Activated naive CD8-positive, alpha-beta T cell (primary cell): Measurements from ENCODE around the gene ZNF546.
"Not testable (repeated sequence)": the region's sequence is repeated elsewhere in the genome, so short reads cannot be mapped to it uniquely, and the experiment has no call there.

Experiments
- H3K27ac Mint-ChIP-seq: one replicate; pipeline ENCODE4 v1.8.0; 2021; ENCODE audit warnings: mixed read lengths
- H3K27me3 Mint-ChIP-seq: one replicate; pipeline ENCODE4 v1.8.0; 2021; ENCODE audit warnings: mixed read lengths
- H3K36me3 Mint-ChIP-seq: one replicate; pipeline ENCODE4 v1.8.0; 2021; ENCODE audit warnings: mixed read lengths
- H3K4me1 Mint-ChIP-seq: one replicate; pipeline ENCODE4 v1.8.0; 2021; ENCODE audit warnings: low read depth, mixed read lengths
- H3K4me3 Mint-ChIP-seq: one replicate; pipeline ENCODE4 v1.8.0; 2021; ENCODE audit warnings: mild to moderate bottlenecking, mixed read lengths
- H3K9me3 Mint-ChIP-seq: one replicate; pipeline ENCODE4 v1.8.0; 2021; ENCODE audit warnings: low read depth, mixed read lengths

Gene ZNF546

DNA sequence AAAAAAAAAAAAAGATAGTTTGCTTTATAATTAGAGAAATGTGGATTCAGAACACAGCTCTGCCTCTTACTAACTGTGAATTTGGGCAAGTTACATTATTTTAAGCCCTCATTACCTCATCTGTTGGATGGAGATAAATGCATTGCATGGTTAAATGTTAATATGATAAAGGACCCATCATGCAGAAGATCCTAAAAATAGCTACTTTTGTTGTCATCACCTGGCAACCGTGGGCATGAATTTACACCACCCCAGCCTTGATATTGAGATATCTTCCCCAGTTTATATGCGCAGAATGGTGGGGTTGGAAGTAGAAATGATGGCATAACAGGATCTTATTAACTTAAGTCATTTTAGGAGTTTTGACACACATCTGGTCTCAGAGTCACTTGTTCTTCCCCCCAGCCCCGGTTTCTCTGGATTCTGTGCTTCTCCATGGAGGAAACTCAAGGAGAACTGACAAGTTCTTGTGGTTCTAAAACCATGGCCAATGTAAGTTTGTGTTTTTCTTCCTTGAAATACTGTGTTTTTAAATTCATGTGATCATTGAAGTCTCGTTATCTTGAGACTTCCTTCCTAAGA, 8.9 kb downstream of the ZNF546 start:
- Mint-ChIP-seq H3K4me3 (no peak overlapping the region), H3K9me3 (peaks cover 5% of the 10 kb centered on the region), H3K27ac (no peak overlapping the region), H3K27me3 (no peaks in the 10 kb centered on the region), H3K4me1 (no peaks in the 10 kb centered on the region), H3K36me3 (peaks cover 28% of the 10 kb centered on the region)

DNA sequence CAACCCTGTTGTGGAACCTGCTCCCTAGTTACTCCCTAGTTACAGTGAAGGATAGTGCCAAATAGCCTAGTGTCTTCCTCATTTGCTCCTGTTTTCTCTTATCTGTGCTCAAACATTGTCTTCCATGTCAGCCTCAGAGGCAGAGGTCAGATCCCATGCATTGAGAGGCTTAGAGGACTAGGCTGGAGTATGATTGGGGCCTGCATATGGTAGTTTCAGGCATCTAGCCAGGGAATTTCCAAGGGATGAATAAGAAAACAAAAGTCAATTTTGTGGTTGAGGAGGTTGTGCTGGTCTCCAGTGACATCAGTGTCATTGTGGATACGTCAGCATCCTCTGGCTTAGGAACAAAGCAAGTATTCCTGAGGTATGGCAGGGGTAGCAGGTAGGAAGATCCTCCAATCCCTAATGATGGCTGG, 9.4 kb downstream of the ZNF546 start:
- no peaks in the 10 kb centered on the region for H3K4me1 Mint-ChIP-seq
- H3K27me3 Mint-ChIP-seq = no peaks in the 10 kb centered on the region
- H3K9me3 Mint-ChIP-seq = peaks cover 5% of the 10 kb centered on the region
- no peak overlapping the region for H3K4me3 Mint-ChIP-seq
- peaks cover 28% of the 10 kb centered on the region for H3K36me3 Mint-ChIP-seq
- H3K27ac Mint-ChIP-seq = no peak overlapping the region

DNA sequence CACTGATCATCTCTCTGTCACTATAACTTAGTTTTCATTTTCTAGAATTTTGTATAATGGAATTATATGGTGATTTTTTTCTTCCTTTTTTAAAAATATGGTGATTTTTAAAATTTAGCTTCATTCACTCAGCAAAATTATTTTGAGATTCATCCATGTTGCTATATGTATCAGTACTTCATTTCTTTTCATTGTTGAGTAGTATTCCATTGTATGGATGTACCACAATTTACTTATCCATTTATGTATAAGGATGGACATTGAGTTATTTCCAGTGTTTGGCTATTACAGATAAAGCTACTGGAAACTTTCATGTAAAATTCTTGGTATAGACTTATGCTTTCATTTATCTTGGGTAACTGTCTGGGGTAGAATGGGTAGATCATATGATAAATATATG, 12.8 kb downstream of the ZNF546 start:
- Mint-ChIP-seq H3K4me3 (no peak overlapping the region), H3K27ac (no peak overlapping the region), H3K4me1 (no peaks in the 10 kb centered on the region), H3K27me3 (no peaks in the 10 kb centered on the region), H3K9me3 (peaks cover 25% of the 10 kb centered on the region), H3K36me3 (peaks cover 55% of the 10 kb centered on the region)

GRCh38 chr19:40013991-40014390, 17.1 kb downstream of the ZNF546 start:
- H3K27ac Mint-ChIP-seq = no peak overlapping the region
- no peak overlapping the region for H3K4me3 Mint-ChIP-seq
- no peaks in the 10 kb centered on the region for H3K4me1 Mint-ChIP-seq
- H3K27me3 Mint-ChIP-seq = no peaks in the 10 kb centered on the region
- peaks cover 52% of the 10 kb centered on the region for H3K36me3 Mint-ChIP-seq
- peaks cover 39% of the 10 kb centered on the region for H3K9me3 Mint-ChIP-seq

- Mint-ChIP-seq H3K4me3 (no peak overlapping the region), H3K27me3 (no peaks in the 10 kb centered on the region), H3K4me1 (no peaks in the 10 kb centered on the region), H3K36me3 (peaks cover 38% of the 10 kb centered on the region), H3K27ac (no peak overlapping the region), H3K9me3 (peaks cover 37% of the 10 kb centered on the region)
Observed at GRCh38 chr19:40023969-40024368, 27.1 kb downstream of the ZNF546 start.

- Mint-ChIP-seq H3K27ac (no peak overlapping the region), H3K9me3 (peaks cover 44% of the 10 kb centered on the region), H3K27me3 (no peaks in the 10 kb centered on the region), H3K4me1 (no peaks in the 10 kb centered on the region), H3K4me3 (no peak overlapping the region), H3K36me3 (peaks cover 36% of the 10 kb centered on the region)
Observed at GRCh38 chr19:40025938-40026596, 29.2 kb downstream of the ZNF546 start.

- Mint-ChIP-seq H3K27me3 (no peaks in the 10 kb centered on the region), H3K4me1 (no peaks in the 10 kb centered on the region), H3K4me3 (no peak overlapping the region), H3K27ac (no peak overlapping the region), H3K9me3 (peaks cover 44% of the 10 kb centered on the region), H3K36me3 (peaks cover 34% of the 10 kb centered on the region)
Observed at GRCh38 chr19:40026597-40026970, 29.7 kb downstream of the ZNF546 start.

GRCh38 chr19:40033989-40034560, 37.2 kb downstream of the ZNF546 start:
- Mint-ChIP-seq H3K4me1 (no peaks in the 10 kb centered on the region), H3K4me3 (no peak overlapping the region), H3K27me3 (no peaks in the 10 kb centered on the region), H3K27ac (no peak overlapping the region), H3K36me3 (peaks cover 37% of the 10 kb centered on the region), H3K9me3 (peaks cover 42% of the 10 kb centered on the region)

- no peaks in the 10 kb centered on the region for H3K27me3 Mint-ChIP-seq
- H3K4me3 Mint-ChIP-seq = no peak overlapping the region
- H3K27ac Mint-ChIP-seq = no peak overlapping the region
- H3K9me3 Mint-ChIP-seq = peaks cover 33% of the 10 kb centered on the region
- H3K36me3 Mint-ChIP-seq = peaks cover 27% of the 10 kb centered on the region
- H3K4me1 Mint-ChIP-seq = no peaks in the 10 kb centered on the region
Observed at GRCh38 chr19:40035996-40036395, 39.1 kb downstream of the ZNF546 start.

DNA sequence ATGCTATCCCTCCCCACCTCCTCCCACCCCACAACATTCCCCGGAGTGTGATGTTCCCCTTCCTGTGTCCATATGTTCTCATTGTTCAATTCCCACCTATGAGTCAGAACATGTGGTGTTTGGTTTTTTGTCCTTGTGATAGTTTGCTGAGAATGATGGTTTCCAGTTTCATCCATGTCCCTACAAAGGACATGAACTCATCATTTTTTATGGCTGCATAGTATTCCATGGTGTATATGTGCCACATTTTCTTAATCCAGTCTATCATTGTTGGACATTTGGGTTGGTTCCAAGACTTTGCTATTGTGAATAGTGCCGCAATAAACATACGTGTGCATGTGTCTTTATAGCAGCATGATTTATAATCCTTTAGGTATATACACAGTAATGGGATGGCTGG, 41.2 kb downstream of the ZNF546 start:
- not testable (repeated sequence) for H3K27ac Mint-ChIP-seq, H3K4me3 Mint-ChIP-seq, H3K4me1 Mint-ChIP-seq, H3K27me3 Mint-ChIP-seq
- peaks cover 18% of the 10 kb centered on the region for H3K36me3 Mint-ChIP-seq
- peaks cover 30% of the 10 kb centered on the region for H3K9me3 Mint-ChIP-seq

DNA sequence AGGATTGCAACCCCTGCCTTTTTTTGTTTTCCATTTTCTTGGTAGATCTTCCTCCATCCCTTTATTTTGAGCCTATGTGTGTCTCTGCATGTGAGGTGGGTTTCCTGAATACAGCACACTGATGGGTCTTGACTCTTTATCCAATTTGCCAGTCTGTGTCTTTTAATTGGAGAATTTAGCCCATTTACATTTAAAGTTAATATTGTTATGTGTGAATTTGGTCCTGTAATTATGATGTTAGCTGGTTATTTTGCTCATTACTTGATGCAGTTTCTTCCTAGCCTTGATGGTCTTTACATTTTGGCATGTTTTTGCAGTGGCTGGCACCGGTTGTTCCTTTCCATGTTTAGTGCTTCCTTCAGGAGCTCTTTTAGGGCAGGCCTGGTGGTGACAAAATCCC, 44.9 kb downstream of the ZNF546 start:
- not testable (repeated sequence) for H3K27ac Mint-ChIP-seq, H3K4me1 Mint-ChIP-seq, H3K27me3 Mint-ChIP-seq, H3K4me3 Mint-ChIP-seq
- Mint-ChIP-seq H3K36me3 (peaks cover 32% of the 10 kb centered on the region), H3K9me3 (peaks cover 22% of the 10 kb centered on the region)

DNA sequence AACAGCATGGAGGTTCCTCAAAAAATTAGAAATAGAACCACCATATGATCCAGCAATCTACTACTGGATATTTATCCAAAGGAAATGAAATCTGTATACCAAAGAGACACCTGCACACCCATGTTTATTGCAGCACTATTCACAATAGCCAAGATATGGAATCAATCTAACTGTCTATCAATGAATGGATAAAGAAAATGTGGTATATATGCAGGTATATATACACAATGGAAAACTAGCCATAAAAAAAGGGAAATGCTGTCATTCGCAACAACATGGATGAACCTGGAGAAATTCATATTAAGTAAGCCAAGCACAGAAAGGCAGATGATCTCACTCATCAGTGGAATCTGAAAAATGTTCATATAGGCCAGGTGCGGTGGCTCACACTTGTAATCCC, 56.6 kb downstream of the ZNF546 start:
- H3K9me3 Mint-ChIP-seq = no peaks in the 10 kb centered on the region
- H3K4me1 Mint-ChIP-seq = peaks cover 55% of the 10 kb centered on the region
- H3K4me3 Mint-ChIP-seq = peak overlapping the region; percentile 98
- H3K27me3 Mint-ChIP-seq = no peaks in the 10 kb centered on the region
- peaks cover 30% of the 10 kb centered on the region for H3K36me3 Mint-ChIP-seq
- no peak overlapping the region for H3K27ac Mint-ChIP-seq

DNA sequence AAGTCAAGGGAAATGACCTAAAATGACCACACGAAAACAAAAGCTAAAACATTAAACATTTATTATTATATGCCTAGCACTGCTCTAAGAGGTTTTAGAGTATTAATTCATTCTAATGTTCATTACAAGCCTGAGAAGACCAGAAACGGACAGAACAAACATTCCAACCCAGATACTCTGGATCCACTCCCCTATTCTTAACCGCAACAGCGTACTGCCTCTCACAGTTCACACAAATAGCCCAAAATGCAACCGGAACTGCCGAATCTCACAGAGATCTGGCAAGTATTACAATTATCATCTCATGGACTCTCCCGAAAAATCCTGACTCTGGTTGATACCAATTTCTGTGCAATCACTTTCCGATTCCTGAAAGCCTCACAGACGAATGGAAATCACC, 57.8 kb downstream of the ZNF546 start:
- peaks cover 5% of the 10 kb centered on the region for H3K9me3 Mint-ChIP-seq
- H3K4me1 Mint-ChIP-seq = peaks cover 53% of the 10 kb centered on the region
- H3K27ac Mint-ChIP-seq = peak overlapping the region; percentile 61
- peak overlapping the region; percentile 98 for H3K4me3 Mint-ChIP-seq
- no peaks in the 10 kb centered on the region for H3K27me3 Mint-ChIP-seq
- H3K36me3 Mint-ChIP-seq = peaks cover 27% of the 10 kb centered on the region

- peak overlapping the region; percentile 98 for H3K4me3 Mint-ChIP-seq
- peaks cover 8% of the 10 kb centered on the region for H3K9me3 Mint-ChIP-seq
- peaks cover 29% of the 10 kb centered on the region for H3K36me3 Mint-ChIP-seq
- H3K4me1 Mint-ChIP-seq = peaks cover 53% of the 10 kb centered on the region
- H3K27ac Mint-ChIP-seq = peak overlapping the region; percentile 96
- H3K27me3 Mint-ChIP-seq = no peaks in the 10 kb centered on the region
Observed at GRCh38 chr19:40055049-40055448, 58.2 kb downstream of the ZNF546 start.

DNA sequence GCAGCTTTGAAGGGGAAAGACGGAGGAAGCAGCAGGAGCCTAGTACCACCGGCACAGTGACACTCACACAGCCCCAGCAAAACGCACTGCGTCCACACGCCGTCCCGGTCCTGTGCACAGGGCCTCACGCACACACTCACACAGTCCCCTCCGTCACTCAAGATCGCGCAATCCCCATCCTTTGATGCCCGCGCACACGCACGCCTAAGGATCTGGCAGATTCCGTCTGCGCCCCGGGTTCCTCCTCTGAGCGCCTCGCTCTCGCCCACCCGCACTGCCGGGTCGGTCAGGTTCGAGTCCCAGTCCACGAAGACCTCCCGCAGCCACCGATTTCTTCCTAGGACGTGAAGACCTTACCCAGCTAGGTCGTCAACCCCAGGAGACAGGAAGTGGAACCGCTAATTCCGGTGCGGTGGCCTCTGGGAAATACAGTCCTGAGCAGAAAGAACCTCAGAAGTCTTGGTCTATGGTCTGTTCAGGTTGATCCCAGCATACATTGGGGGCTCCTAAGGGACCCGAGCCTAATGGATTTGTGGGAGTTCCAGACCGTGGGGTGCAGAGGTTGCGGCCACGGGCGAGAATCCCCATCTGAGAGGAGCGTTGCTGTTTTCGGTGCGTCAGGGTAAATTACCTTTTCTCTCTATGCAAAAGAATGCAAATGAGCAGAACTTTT, 59.1 kb downstream of the ZNF546 start, which contains the start of gene ZNF780B:
Gene ZNF780B (minus strand): TSS at position 400 of the 673 bp plus-strand sequence. CDS start 5,899 bp downstream, outside the sequence.
- Mint-ChIP-seq H3K4me3 (peak within 1 kb of the TSS; percentile 98), H3K27me3 (no peaks in the 10 kb centered on the region), H3K36me3 (peaks cover 22% of the 10 kb centered on the region), H3K4me1 (peaks cover 51% of the 10 kb centered on the region), H3K9me3 (peaks cover 8% of the 10 kb centered on the region), H3K27ac (peak within 1 kb of the TSS; percentile 96)
